NCI-H146 treated with DMSO at 0.1 percent for 48 hours (cell line): ENCODE data around the gene NAALADL2.
"Not testable (repeated sequence)": the region's sequence is repeated elsewhere in the genome, so short reads cannot be mapped to it uniquely, and the experiment has no call there.

ENCODE experiments used
- DNase-seq: peaks from one replicate; lab custom pipeline; 2025; ENCODE audit not compliant: unreplicated experiment; lab: John Stamatoyannopoulos, UW

The NAALADL2 gene

DNA sequence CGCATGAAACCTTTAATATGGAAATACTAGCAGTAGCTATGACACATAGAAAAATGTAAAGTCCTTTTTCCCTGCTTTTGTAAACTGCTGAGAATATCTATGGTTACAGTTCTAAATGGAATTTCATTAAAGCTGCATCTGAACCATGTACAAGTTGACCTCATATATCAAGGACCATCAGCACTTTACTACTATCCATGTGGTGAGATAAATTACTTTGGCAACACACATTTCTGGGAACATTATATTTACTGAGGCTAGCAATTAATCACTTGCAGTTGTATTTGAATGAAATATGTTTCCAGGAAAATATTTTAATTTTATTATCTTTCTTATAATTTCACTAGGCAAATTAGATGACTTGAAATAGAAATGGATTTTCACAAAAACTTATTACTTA, 545.5 kb downstream of the NAALADL2 start:
- DNase-seq: no peak

DNA sequence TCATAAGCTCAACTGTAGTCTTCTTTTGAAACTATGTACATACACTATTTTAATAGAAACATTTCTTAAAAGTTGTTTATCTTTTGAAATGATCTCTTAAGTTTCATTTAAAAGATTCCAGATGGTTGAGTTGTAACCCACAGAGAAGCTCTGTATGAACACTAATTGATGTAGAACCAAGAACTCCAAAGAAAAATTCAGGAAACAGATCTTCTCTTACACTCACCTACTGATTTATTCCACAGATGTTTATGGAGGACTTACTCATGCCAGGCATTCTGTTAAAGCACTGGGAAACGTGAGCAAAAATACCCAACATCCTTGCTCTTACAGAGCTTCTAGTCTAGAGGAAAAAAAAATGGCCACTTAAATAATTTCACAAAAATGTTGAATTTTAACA, 551.1 kb downstream of the NAALADL2 start:
- no peak for DNase-seq

DNA sequence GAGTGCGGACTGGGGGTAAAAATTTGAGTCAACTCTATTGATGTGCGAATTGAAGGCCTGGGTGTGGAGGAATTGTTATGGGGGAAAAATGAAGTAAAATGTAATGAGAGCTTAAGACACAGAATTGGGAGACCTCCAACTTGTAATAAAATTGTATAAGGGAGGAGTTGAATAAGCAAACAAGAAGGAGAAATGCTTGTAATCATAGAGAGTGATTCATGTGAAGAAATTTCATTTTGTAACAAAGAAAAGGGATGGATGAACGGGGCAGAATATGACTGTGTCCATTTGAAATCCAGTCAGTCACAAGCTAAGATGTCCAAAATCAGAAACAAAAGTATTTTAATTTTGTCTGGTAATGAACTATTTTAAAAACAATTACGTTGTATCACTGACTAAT, 552.3 kb downstream of the NAALADL2 start:
- DNase-seq: no peak

DNA sequence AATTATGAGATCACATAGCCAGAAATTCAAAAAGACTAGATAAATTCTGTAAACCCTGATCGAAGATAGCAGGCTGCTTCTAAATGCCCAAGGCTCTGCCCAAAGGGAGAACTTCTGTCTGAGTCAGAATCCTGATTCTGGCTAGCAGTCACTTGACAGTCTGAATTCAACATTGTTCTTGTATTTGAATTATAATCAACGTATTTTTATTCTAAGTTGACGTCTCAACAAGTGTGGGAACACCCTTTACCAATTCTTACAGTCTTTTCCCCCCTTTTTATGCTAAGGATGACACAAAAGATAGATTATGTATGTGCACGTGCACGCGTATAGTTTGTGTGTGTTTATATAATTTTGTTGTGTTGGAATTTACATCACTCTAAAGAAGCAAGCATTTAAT, 552.8 kb downstream of the NAALADL2 start:
- DNase-seq: no peak

DNA sequence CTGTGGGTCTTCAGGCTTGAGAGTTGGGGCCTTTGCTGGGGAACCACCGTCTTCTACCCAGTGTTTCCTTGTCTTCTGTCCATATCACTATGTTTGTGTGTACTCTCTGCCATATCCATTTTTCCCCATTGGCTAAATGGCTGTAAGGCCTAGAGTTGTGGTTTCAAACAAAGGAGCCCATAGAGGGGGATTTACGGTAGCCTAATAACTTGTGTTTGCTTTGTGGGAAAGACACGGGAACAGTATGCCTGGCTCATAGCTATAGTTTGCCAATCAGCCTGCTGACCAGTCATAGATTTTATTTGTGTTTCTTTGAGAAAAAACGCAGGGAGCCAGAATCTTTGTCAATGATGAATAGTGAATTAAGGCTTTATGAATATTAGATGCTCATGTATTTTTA, 554.8 kb downstream of the NAALADL2 start:
- DNase-seq: no peak

DNA sequence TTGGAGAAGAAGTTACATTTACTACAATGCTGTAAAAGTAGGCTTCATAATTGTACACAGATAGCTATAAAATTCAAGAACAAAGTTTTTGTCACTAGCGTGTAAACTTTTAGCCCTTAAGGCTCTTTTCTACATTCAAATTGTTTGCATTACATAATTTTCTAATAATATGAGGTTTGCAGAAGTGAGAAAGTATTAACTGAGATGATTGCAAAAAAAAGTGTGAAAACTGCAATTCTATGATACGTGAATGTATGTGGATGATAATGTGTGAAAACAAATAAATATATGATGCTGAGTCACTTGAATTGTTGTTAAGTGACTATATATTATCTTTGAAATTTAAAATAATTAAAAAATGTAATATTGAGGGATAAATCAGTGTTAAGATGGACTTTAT, 557.5 kb downstream of the NAALADL2 start:
- DNase-seq: no peak

DNA sequence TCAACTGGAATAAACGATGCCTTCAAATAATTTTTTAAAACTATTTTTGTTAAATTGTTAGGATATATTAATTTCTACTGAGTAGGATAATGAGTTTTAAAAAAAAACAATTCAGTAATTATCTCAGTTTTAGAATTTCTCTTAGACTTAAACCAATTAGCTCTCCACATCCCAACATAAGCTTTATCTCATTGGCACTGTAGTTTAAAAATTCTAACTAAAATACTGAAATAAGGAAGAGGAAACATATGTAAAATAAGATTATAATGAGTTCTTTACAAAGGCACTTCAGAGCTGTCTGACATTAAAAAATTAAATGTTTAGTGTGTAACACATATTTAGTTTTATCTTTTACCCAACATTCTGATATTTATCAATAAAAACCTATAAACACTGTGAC, 558.3 kb downstream of the NAALADL2 start:
- no peak for DNase-seq

DNA sequence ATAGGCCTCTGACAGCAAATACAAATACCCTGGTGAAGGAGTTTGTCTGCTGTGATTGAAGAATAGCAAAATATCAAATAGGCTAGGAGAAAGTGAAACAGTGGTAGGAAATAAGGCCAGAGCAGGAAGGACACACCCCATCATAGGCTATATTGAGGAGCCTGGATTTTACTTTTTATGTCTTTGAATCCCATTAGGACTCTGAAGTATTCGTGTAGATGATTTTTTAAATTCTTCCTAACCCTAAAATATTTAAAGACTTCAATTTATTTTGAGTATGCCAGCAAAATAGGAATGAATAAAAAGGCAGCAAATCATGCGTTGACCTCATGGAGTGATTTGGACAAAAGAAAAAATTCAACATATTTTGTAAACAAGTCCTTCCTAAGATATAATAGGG, 562.8 kb downstream of the NAALADL2 start:
- no peak for DNase-seq

DNA sequence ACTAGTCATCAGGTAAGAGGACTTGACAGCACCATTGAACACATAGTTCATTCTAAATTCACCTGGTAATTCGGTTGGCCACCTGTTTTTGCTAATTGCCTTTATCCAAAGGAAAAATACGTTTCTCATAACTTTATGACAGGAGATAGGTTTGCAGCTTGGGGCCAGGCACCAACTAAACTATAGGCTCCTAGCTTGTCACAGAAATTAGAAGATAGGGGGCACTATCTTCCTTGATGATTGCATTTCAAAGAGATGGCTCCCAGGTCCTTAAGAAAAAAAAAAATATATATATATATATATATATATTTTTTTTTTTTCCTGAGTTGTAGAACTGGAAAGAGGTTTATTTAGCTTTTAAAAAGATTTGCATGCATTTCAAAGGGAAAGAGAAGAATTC, 563.6 kb downstream of the NAALADL2 start:
- DNase-seq: no peak

DNA sequence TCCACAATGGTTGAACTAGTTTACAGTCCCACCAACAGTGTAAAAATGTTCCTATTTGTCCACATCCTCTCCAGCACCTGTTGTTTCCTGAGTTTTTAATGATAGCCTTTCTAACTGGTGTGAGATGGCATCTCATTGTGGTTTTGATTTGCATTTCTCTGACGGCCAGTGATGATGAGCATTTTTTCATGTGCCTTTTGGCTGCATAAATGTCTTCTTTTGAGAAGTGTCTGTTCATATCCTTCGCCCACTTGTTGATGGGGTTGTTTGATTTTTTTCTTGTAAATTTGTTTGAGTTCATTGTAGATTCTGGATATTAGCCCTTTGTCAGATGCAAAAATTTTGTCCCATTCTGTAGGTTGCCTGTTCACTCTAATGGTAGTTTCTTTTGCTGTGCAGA, 564.7 kb downstream of the NAALADL2 start:
- not testable (repeated sequence) for DNase-seq

DNA sequence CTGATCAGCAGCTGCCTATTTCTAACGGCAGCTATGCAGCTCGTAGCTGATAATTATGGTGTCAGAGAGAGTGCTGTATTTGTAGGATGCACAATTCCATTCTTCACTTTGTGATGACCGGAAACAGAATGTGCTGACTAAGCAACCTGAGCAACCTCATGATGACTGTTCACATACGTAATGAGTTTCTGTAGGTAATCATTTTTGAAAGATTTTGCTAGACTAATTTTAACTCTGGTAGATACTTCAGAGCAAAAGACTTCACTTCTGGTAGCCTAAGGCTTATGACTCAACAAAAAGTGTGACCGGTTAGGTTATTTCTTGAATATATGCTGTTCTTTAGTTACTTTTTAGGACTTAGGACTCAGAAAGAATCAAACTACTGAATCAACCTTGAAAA, 567.7 kb downstream of the NAALADL2 start:
- DNase-seq: no peak

DNA sequence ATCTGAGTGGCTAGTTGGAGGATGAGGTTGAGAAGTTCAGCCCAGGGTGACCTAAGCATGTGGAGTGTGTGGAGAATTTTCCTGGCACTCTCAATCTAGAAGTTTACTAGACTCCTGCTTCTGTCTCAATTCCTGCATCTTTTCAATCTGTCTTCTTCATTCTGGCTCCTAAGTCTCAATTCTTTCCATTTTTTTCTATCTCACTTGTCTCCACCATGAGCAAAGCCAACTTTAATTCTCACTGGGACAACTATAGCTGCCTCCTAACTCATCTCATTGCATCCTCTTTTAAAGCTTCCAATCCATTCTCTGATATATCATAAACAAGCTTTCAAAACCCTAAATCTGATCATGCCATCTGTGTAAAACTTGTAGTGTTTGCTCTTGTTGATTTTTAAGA, 569.3 kb downstream of the NAALADL2 start:
- DNase-seq: no peak

DNA sequence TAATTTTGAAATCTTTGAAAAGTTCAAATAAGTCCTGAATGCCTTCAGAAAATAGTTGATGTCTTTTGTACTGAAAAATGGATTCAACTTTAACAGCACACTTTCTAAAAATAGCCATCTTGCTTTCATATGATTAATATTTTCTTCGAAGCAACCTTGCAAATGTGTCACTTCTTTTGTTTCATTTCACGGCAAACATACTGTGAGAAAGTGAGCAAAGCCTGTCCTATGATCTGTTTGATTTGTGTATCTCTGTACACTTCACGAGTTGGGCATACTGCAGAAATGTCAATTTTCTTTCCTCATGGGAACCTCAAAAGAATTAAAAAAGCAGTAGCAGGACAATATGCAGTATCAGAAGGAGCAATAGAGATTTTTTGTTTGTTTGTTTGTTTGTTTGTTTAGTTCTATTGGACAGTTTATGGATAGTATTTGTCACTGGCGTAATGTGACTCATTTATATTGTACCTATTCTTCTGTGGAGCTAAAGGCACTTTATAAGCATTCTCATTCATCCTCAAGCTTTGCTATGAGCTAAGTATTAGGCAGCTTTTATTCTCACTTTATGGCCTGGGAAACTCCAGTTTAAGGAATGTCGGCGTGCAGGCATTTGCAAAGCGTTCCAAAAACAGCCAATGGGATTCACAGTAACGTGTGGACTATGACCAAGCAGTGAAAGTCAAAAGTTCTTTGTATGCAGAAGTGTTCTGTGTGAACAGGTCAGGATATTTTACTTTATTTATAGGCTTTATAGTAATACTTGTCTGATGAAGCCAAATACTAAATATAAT, 572.0 kb downstream of the NAALADL2 start:
- DNase-seq: no peak

DNA sequence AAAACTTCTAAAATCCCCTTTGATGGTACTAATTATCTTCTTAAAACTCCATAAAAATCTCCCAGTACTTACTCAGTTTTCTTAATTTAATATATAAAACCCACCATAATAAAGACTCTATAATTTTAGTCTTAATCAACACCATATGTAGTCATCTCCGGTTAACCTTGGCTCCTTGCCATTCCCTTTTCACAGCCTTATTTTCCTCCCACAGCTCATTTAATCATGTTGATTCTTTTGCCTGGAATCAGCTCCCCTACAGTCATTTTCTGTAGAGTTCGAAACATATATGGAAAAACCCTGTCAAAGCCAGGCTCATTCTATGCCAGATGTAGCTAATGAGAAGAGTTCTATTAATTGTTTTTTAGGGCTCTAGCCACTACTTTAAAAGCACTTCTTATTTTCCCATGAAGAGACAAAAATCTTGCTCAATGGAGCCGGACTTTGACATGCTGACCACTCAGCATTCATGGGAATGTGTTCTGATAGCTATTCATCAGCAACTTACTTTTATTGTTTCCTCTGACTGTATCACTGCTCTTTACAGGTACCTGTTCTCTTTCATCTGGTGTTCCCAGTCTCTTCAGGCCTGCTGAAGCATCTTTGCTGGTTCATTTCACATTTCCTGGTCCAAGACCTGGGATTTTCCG, 573.4 kb downstream of the NAALADL2 start:
- peak; percentile 51 for DNase-seq

DNA sequence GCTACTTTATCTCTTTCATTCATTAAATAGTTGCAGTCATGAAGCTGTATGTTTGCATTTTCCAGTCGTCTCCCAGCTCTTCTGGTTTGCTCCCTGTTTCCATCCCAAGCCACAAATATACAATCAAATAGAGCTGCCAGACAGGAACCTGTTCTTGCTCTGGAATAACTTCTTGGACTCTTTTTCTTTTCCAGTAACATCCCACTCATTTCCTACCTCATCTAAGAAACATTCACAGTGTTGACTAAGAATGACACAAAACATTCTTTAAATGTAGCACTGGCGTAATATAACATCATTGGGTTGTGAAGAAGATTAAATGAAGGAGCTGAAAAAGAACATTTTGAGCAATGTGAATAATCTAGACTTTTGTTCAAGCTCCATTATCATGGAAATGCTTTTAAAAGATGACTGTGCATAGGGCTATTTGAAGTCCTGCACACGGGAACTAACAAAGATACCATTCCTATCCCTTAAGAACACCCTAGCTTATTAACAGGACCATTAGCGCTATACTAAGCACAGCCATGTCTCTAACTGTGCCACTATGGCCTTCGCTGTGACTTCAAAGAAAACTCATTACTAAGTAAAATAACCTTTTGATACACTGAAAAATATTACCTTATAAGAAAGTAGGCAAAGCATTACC, 574.0 kb downstream of the NAALADL2 start:
- no peak for DNase-seq

DNA sequence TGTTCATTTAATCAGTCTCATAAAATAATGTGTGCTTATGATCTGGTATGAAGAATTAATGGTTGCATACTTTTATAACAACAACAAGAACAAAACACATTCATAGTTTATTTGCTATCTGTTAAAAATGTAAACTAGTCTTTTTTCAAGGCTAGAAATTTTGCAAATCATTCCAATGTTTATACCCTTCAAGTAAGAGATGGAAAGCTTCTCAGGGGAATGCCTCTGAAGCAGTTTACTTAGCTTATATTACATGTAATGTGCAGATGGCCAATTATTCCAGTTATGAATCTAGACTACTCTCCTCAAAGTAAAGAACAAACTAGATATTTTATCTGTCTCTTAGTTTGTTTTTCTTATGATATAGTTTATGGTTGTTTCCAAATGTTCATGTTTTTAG, 575.4 kb downstream of the NAALADL2 start:
- DNase-seq: peak; percentile 17

DNA sequence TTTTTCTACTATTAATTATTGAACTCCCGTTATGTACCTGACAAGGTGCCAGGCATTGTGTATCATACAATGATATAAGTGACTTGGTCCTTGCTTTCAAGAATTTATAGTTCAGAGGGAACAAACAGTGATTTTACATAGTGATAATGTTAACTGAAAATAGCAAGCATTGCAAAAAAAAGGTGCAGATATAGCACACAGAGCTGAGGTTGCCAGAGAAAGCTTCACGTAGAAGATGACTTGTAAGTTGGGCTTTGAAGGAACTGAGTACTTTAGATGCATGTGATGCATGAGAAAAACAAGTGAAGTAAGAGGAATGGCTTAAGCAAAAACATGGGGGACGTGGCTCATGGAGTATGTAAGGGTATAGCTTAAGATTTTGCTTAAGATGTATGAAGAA, 584.5 kb downstream of the NAALADL2 start:
- DNase-seq: no peak

DNA sequence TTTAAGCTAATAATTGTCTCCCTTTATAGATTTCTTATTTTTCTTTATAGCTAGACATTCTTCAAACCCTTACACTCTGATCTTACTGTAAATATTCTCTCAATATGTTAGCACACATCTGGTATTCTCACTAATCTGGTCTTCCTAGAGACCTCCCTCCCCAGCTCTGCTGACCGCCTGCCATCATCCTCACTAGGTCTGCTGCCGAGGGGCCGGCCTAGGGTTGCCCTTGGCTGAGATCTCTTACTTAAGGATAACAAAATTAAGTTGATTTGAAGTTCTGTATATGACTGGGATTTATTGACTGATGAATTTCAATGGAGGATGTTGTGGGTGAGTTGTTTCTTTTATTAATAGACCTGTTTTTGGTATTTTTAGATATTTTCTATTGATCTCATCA, 586.6 kb downstream of the NAALADL2 start:
- no peak for DNase-seq

DNA sequence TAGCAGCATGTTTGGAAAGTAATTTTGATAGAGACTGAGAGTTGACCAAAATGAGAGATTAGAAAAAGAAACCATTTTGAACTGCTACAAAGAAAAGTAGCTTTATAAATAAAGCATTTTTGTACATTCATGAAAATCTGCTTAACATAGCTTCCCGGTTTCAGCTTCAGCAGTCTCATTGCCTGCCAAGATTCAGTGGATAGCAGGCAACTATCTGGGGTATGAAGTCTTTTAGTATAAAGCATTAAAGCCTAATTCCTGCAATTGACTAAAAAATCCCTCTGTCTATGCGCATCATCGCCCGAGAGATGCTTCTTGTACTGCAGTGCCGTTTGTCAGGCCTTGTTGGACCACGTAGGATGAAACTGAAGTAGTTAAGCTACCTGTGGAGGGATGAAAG, 588.4 kb downstream of the NAALADL2 start:
- no peak for DNase-seq

DNA sequence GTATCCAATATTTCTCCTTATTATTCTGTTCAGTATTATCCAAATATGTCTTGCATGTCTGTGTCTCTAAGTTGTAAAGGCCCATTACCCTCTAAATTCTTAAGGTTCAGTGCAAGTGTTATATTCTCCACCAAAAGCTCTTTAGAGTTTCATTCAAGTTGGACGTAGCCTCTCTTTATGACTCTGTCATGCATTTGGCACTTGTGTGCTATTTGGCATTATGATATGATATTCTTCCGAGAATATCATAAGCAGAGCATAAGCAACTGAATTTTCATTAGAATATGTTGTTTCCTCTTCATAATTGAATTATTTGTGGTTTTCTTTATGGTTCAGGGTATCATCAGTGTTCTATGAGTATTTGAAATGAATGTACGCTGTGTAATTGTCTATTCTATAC, 594.2 kb downstream of the NAALADL2 start:
- no peak for DNase-seq

DNA sequence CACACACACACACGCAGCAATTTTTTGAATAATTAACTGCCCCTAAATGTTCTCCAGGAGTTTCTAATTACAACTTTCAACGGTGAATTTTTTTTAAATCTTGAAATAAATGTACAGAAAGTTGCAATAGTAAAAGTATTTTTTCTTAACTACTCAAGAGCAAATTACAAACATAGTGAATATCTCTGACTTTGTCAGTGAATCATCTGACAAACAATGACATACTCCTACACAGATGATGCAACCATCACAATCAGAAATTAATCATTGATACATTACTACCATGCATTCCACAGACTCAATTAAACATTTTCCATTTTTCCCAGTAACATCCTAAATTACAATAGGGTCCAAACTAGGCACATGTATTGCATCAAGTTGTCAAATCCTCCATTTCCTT, 597.3 kb downstream of the NAALADL2 start:
- DNase-seq: no peak

DNA sequence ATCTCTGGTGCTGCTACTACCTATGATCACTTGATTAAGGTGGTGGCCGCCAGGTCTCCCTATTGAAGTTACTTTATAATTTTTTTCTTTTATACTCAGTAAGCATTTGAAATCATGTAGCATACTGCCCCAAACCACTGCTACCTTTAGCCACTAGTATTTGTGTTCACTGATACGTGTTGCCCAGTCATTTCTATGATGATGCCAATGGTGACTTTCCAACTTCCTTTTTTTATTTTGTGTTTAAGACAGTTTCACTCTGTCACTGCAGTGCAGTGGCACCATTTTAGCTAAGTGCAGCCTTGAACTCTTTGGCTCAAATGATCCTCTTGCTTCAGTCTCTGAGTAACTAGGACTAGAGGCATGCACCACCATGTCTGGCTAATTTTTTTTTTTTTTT, 598.2 kb downstream of the NAALADL2 start:
- DNase-seq: no peak
